Esophagus muscularis mucosa (tissue), 4 donors: ENCODE measurements around the gene ITPR2. TPM values are rescaled to one million over a fixed set of nuclear protein-coding genes. Genes with fewer than 3 reads are reported as not detected.
A peak's percentile ranks its signal among the peaks of the same experiment; 100 is the strongest.
"Not testable (repeated sequence)": the region's sequence is repeated elsewhere in the genome, so short reads cannot be mapped to it uniquely, and the experiment has no call there.

Experiments
- DNase-seq: peaks from one replicate; pipeline ENCODE4 v3.0.0-alpha.2; 2017; ENCODE audit errors: extremely low spot score
- H3K27ac ChIP-seq, 4 donors: fragments of 200-600 bp; sonication (generic); replicated peaks in 1 of 4; 1 replicate in 3 of 4; 2 replicates in 1 of 4; pipeline ENCODE4 v1.5.1; 2016 to 2019; ENCODE audit warnings: mild to moderate bottlenecking in 1 of 4
- H3K27me3 ChIP-seq, 4 donors: fragments of 200-600 bp; sonication (generic); one replicate each; pipeline versions ENCODE4 v1.5.1 to v1.6.0; 2016 to 2019
- H3K36me3 ChIP-seq, 4 donors: fragments of 200-600 bp; sonication (generic); one replicate each; pipeline ENCODE4 v1.5.1; 2016 to 2019
- H3K4me1 ChIP-seq, 4 donors: fragments of 200-600 bp; sonication (generic); one replicate each; pipeline ENCODE4 v1.5.1; 2016 to 2019
- H3K4me3 ChIP-seq, 4 donors: fragments of 200-600 bp; sonication (generic); 1 replicate in 2 of 4; 2 replicates in 2 of 4; pipeline ENCODE4 v1.5.1; 2016 to 2019; ENCODE audit warnings: mild to moderate bottlenecking in 4 of 4, moderate library complexity in 1 of 4
- H3K9me3 ChIP-seq, 4 donors: fragments of 200-600 bp; sonication (generic); 1 replicate in 3 of 4; 2 replicates in 1 of 4; pipeline ENCODE4 v1.5.1; 2016 to 2019
- EP300 ChIP-seq: sonication (generic); formaldehyde crosslinking; IDR thresholded peaks from one replicate; pipeline ENCODE4 v1.6.1; 2017; ENCODE audit warnings: antibody characterized with exemption
- POLR2A ChIP-seq: fragments of 450-650 bp; IDR thresholded peaks from one replicate; pipeline ENCODE4 v1.6.1; 2017; ENCODE audit warnings: antibody characterized with exemption, moderate library complexity, mild to moderate bottlenecking, low read depth
- POLR2AphosphoS5 ChIP-seq, 2 donors: sonication (generic); formaldehyde crosslinking; IDR thresholded peaks; one replicate each; pipeline ENCODE4 v1.6.1; 2017; ENCODE audit warnings: antibody characterized with exemption in 2 of 2
- WGBS: methylation state at CpG from one replicate; pipeline ENCODE4 v1.1.5; 2018; 5-methylcytosine and 5-hydroxymethylcytosine counted together
- intact Hi-C: fragments of 100-400 bp; cut with DNase I; formaldehyde crosslinking; loops from one replicate; pipeline ENCODE4 v1.15.1; 2023
- total RNA-seq, 4 donors: library from RNA; depleted of rRNA; stranded (reverse); fragments of >200 nt; gene quantifications; one replicate each; pipeline versions ENCODE4 v1.1.0 to v1.2.1, GENCODE V29; 2016
- TF ChIP-seq, protein P1 (sequence below), 3 experiments: fragments of 200-600 bp in 2 of 3; fragments of 450-650 bp in 1 of 3; sonication (generic) in 2 of 3; IDR thresholded peaks; one replicate each; pipeline ENCODE4 v1.5.1; 2017 to 2019; ENCODE audit warnings: antibody characterized with exemption in 3 of 3, mild to moderate bottlenecking in 2 of 3, moderate library complexity in 1 of 3

Gene ITPR2
- total RNA-seq, 4 donors from 2014 or later, result 23.7 to 26.6 (median 25.4) TPM

DNA sequence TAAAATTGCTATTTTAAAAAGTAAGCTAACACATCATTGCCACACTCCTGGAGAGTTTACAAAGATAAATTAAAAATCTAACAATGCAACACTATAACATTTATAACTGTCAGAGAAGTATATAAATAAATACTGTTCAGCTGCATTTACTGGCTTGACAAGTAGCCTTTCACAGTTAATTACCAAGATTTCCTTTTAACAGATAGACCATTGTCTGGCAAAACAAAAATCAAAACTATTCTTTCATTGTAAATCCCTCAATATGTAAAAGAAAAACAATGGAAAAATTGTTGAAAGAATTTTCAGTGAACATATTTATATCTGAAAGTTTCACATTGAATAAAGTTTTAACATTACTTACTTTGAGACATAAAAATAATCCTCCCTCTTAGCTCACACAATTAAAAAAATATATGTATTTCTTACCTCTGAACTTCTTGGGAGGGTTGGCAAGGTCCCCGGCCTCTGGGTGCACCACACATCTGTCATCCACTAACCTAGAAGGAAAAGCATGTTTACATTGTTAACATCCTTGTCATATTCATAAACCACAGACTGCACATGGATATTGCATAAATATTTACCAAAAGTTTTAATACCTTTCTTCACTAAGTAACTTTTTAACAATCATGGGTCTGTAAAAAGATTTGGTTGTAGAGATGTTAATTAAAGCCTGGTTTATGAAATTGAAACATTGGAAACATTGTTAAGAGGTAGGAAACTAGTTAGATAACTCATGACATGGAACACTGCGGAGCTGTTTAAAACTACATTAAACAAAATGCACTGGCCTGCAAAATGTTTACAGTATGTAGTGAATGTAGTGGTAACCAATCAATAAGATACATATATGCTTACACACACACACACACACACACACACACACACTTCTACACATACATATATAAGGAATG lies 43.0 kb downstream of the ITPR2 start:
- Histone ChIP-seq H3K36me3 (no peaks in the 10 kb centered on the region), H3K27ac (peak overlapping the region in 2 of 4 donors; percentile 0 to 13), H3K4me1 (peaks cover 8 to 61% (median 59%) of the 10 kb centered on the region in 4 donors), H3K9me3 (no peaks in the 10 kb centered on the region), H3K27me3 (no peaks in the 10 kb centered on the region), H3K4me3 (no peak overlapping the region)
- WGBS, result 23% methylated on average over 2 of the region's 2 CpGs
- intact Hi-C loops, result no loop called here
- no peak for DNase-seq
- TF ChIP-seq POLR2AphosphoS5 (IDR thresholded peaks at IDR 0.05) (no peak), POLR2A (no peak), EP300 (no peak)
- TF ChIP-seq, protein P1, sequence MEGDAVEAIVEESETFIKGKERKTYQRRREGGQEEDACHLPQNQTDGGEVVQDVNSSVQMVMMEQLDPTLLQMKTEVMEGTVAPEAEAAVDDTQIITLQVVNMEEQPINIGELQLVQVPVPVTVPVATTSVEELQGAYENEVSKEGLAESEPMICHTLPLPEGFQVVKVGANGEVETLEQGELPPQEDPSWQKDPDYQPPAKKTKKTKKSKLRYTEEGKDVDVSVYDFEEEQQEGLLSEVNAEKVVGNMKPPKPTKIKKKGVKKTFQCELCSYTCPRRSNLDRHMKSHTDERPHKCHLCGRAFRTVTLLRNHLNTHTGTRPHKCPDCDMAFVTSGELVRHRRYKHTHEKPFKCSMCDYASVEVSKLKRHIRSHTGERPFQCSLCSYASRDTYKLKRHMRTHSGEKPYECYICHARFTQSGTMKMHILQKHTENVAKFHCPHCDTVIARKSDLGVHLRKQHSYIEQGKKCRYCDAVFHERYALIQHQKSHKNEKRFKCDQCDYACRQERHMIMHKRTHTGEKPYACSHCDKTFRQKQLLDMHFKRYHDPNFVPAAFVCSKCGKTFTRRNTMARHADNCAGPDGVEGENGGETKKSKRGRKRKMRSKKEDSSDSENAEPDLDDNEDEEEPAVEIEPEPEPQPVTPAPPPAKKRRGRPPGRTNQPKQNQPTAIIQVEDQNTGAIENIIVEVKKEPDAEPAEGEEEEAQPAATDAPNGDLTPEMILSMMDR (IDR thresholded peaks at IDR 0.05), result no peak

DNA sequence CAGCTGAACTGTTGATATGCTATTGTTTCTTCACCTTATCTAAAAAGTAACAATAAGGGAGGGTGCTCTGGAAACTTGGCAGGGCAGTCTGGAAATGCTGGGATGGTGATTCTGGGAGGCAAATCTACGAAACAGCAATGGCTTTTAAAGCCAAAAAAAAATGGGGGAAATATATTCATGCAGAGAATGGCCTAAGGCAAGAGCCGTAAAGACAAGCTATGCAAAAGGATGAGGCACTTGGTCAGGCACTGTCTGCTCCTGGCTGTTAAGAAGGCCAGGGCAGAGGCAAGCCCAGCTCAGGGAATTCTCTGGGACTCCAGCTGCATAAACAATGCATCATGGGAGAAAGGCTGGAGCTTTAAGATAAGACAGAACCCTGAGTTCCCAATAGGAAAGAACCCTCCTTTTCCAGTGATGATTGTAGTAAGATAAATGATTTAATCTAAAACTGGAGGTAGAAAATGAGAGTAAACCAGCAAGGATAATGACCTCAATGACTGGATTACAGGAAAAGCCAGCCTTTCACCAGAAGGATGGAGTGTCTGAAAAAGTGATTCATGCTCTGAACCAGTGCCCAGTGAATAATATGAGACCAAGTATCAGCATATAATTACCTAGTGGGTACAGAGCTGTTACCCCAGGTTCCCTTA lies 46.0 kb downstream of the ITPR2 start:
- Histone ChIP-seq H3K27me3 (no peaks in the 10 kb centered on the region), H3K4me1 (peaks cover 8 to 64% (median 60%) of the 10 kb centered on the region in 4 donors), H3K27ac (peak overlapping the region; percentile 51 to 82 (median 66)), H3K9me3 (no peaks in the 10 kb centered on the region), H3K36me3 (no peaks in the 10 kb centered on the region), H3K4me3 (no peak overlapping the region)
- TF ChIP-seq, protein P1 (IDR thresholded peaks at IDR 0.05), result no peak
- TF ChIP-seq POLR2AphosphoS5 (IDR thresholded peaks at IDR 0.05), result no peak
- TF ChIP-seq POLR2A, result no peak
- TF ChIP-seq EP300, result no peak
- intact Hi-C loops, result no loop called here
- DNase-seq, result no peak
- WGBS, result 40% methylated on average over 2 of the region's 2 CpGs

DNA sequence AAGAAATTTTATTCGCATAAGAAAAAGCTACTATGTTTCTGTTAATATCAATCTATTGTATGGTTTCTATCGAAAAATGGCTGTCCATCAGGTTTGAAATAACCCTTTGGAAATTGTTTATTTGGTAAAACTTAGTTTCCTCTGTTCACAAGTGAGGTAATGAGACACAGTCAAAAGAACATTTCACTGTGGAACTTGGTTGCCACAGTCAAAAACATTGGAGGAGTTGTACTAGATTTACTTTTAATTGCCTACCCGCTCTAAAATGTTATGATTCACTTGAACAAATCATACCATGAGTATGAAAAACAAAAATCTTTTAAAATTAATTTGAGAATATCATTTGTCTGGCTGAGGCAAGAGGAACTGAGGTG lies 46.5 kb downstream of the ITPR2 start:
- no peak for DNase-seq
- Histone ChIP-seq H3K4me3 (no peak overlapping the region), H3K27ac (peak overlapping the region; percentile 51 to 82 (median 66)), H3K9me3 (no peaks in the 10 kb centered on the region), H3K27me3 (no peaks in the 10 kb centered on the region), H3K36me3 (no peaks in the 10 kb centered on the region), H3K4me1 (peaks cover 8 to 58% (median 55%) of the 10 kb centered on the region in 4 donors)
- no peak for TF ChIP-seq POLR2AphosphoS5 (IDR thresholded peaks at IDR 0.05)
- TF ChIP-seq EP300, result no peak
- TF ChIP-seq, protein P1 (IDR thresholded peaks at IDR 0.05), result no peak
- no peak for TF ChIP-seq POLR2A
- 80% methylated on average over 3 of the region's 3 CpGs for WGBS
- intact Hi-C loops, result no loop called here

DNA sequence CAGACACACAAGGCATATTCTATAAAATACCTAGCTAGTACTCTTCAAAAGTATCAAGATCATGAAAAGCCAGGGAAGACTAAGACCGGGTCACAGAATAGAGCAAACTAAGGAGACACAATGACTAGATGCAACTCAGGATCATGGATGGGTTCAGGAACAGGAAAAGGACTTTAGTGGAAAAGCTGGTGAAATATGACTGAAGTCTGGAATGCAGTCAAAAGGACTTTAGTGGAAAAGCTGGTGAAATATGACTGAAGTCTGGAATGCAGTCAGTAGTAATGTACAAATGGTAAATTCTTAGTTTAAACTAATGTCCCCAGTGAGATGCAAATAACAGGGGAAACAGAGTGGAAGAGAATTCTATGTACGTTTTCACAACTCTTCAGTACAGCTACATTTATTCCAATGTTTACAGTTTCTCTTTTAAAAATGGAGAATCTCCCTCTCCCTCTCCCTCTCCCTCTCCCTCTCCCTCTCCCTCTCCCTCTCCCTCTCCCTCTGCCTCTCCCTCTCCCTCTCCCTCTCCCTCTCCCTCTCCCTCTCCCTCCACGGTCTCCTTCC lies 49.1 kb downstream of the ITPR2 start:
- Histone ChIP-seq H3K4me1 (peaks cover 8 to 33% (median 30%) of the 10 kb centered on the region in 4 donors), H3K4me3 (peak overlapping the region in 2 of 4 donors; percentile 9 to 33), H3K27ac (peak overlapping the region in 2 of 4 donors; percentile 33 to 54)
- H3K27me3 ChIP-seq, H3K9me3 ChIP-seq, intact Hi-C loops, H3K36me3 ChIP-seq, DNase-seq: not testable (repeated sequence)
- WGBS, result 60% methylated on average over 3 of the region's 3 CpGs

DNA sequence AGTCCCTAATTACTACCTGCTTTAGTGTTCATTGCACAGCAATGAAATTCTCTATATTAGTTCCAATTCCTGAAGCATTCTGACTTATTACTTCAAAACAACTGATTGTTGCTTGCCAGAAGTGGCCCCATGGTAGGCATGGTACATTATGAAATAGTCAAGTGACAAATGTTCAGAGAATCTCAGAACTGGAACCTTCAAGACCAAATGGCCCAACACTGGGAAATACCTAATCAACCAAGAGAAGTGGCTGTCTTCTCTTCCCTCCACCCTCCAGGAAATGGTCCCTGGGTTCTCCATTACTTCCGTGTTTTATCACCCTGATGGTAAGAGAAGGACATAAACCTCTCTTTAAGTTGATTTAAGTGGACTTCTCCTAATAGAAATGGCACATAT lies 49.9 kb downstream of the ITPR2 start:
- 90% methylated on average over 1 of the region's 1 CpG for WGBS
- Histone ChIP-seq H3K9me3 (no peaks in the 10 kb centered on the region), H3K27me3 (no peaks in the 10 kb centered on the region), H3K4me3 (no peak overlapping the region), H3K36me3 (no peaks in the 10 kb centered on the region), H3K4me1 (peaks cover 8 to 25% (median 23%) of the 10 kb centered on the region in 4 donors), H3K27ac (no peak overlapping the region)
- no peak for DNase-seq
- TF ChIP-seq POLR2AphosphoS5 (IDR thresholded peaks at IDR 0.05) (no peak), POLR2A (no peak), EP300 (no peak)
- TF ChIP-seq, protein P1 (IDR thresholded peaks at IDR 0.05), result no peak
- intact Hi-C loops, result no loop called here
